IPS-11a (cell line): ENCODE data around the gene SYNE4.
"Not testable (repeated sequence)": the region's sequence is repeated elsewhere in the genome, so short reads cannot be mapped to it uniquely, and the experiment has no call there.

Experiments
- H3K4me3 ChIP-seq: one replicate; pipeline ENCODE4 v1.5.1; 2013; ENCODE audit warnings: low read depth, low read length, control low read depth

The SYNE4 gene

DNA sequence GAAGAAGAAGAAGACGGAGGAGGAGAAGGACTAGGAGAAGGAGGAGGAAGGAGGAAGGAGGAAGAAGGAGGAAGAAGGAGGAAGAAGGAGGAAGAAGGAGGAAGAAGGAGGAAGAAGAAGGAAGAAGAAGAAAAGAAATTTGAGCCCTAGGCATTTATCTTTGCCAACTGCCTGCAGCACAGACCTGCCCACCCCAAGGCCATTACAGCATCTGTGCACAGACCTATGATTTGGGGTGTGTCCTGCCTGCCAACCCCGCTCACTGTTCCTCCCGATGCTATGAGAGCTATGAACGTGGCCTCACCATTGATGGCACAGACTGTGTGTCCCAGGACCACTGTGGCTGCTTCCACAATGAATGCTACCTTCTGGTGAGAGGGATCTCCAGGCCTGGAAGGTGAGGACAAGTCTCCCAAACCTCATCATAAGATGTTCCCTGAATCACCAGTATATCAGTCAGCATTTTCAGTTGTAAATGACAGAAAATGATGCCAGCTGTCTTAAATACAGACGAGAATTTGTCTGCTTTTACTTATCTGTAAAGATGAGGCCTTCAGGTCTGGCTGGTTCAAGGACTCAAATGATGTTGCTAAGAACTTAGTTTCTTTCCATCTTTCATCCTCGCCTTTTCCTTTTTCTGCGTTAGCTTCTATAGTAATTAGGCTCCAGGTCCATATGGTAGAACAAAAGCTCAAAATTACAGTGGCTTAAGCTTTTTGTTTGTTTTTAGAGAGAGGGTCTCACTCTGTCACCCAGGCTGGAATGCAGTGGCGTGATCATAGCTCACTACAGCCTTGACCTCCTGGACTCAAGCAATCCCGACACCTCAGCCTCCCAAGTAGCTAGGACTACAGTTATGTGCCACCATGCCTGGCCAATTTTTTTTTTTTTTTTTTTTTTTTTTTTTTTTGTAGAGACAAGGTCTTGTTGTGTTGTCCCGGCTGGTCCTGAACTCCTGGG, 17.6 kb downstream of the SYNE4 start:
- H3K4me3 ChIP-seq: no peak overlapping the region

DNA sequence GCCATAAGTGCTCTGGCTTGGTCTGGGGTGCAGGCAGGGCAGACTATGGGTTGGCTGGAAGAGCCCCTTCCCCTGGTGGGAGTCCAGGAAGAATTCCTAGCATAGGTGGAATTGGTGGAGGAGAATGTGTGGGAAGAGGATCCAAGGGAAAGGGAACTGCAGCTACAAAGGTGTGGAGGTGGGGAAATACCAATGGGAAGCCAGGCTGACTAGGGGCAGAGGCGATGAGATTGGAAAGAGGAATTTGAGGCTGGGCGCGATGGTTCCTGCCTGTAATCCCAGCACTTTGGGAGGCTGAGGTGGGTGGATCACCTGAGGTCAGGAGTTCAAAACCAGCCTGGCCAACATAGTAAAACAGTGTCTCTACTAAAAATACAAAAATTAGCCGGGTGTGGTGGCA, 18.5 kb downstream of the SYNE4 start:
- no peak overlapping the region for H3K4me3 ChIP-seq

DNA sequence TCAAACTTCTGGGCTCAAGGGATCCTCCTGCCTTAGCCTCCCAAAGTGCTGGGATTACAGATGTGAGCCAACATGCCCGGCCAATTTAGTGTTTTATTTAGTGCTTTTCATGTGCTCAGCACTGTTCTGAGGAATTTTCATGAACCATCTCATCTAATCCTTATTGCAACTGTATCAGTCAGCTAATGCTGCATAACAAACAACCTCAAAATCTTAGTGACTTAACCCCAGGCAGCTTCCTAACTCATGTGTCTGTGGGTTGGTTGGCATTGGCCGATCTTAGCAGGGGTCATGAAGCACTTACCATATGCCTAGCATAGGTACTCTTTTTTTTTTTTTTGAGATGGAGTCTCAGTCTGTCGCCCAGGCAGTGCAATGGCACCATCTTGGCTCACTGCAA, 19.8 kb downstream of the SYNE4 start:
- H3K4me3 ChIP-seq: no peak overlapping the region

DNA sequence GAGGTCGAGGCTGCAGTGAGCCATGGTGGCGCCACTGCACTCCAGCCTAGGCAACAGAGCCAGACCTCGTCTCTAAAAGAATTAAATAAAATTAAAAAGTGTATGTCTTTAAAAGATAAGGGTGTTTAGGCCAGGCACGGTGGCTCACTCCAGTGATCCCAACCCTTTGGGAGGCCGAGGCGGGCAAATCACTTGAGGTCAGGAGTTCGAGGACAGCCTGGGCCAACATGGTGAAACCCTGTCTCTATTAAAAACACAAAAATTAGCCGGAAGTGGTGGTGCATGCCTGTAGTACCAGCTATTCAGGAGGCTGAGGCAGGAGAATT, 21.1 kb downstream of the SYNE4 start:
- H3K4me3 ChIP-seq: no peak overlapping the region

DNA sequence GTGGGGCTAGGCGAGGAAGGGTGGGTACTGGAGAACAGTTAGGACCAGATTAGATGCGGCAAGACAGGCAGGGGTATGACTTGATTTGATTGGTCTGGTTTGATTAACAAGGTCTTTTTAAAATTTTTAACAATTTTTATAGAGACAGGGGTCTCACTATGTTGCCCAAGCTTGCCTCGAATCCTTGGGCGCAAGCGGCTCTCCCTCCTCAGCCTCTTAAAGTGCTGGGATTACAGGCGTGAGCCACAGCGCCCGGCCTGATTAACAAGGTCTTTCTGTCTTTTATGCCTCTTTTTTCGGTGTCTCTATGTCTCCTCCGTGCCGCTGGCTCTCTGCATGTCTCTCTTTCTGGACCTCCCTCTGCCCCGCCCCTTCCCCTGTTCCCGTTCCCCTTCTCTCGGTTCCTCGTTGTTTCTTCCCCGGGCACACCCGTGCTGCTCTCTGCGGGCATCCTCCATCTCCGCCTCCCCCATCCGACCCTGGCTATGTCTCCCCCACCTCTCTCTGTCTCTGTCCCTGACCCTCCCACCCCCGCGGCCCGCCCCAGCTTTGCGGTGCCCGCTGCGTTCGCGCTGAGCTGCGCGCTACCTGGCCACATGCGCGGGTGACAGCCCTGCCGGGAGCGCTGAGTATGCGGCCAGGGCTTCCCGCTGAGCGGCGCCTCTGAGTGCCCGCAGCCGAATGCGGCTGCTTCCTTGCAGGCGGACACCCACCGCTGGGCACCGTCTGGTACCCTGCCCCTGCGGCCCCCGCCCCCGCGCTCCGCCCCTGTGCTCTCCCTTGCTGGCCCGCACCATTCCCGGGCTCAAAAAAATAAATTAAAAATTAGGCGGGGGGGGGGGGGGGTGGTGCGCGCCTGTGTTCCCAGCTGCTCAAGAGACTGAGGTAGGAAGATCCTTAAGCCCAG, 21.7 kb downstream of the SYNE4 start:
- peak overlapping the region; percentile 27 for H3K4me3 ChIP-seq

DNA sequence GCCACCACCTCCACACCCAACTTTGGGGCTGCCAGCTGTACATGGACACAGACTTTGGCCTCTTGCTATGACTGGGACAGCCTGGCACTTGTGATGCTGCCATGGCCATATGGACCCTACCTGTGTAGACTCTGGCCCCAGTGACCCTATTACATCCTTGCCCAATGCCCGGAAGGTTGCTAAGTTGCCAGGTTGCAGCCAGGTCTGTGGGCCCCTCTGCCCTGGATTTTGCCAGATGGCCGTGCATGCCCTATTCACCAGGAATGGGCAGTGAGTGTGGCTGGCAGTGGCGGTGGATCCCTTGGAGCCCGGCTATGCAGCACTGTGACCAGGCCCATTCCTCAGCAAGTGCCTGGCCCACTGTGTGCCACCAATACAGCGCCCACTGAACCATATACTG, 22.5 kb downstream of the SYNE4 start:
- no peak overlapping the region for H3K4me3 ChIP-seq

DNA sequence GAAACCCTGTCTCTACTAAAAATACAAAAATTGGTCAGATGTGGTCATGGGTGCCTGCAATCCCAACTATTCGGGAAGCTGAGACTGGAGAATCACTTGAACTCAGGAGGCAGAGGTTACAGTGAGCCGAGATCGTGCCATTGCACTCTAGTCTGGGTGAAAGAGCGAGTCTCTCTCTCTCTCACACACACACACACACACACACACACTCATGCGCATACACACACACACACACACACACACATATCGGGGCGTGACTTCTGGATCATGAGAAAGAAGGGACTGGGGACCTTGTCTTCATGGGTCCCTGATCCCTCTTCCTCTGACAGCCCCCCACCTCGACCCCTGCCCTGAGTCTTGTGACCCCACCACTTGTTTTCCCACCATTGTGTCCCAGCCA, 25.4 kb downstream of the SYNE4 start:
- no peak overlapping the region for H3K4me3 ChIP-seq

DNA sequence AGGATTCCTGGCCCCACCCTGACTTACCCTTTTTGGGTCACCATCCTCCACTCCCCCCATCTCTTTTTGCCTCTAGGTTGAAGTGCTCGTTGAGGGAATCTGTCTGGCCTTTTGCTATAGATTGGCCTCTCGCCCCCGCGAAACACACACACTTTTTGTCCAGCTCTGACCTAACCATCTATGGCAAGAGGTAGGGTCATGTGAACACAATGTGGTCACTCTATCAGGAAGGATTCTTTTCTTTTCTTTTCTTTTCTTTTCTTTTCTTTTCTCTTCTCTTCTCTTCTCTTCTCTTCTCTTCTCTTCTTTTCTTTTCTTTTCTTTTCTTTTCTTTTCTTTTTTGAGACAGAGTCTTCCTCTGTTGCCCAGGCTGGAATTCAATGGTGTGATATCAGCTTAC, 27.6 kb downstream of the SYNE4 start:
- not testable (repeated sequence) for H3K4me3 ChIP-seq

DNA sequence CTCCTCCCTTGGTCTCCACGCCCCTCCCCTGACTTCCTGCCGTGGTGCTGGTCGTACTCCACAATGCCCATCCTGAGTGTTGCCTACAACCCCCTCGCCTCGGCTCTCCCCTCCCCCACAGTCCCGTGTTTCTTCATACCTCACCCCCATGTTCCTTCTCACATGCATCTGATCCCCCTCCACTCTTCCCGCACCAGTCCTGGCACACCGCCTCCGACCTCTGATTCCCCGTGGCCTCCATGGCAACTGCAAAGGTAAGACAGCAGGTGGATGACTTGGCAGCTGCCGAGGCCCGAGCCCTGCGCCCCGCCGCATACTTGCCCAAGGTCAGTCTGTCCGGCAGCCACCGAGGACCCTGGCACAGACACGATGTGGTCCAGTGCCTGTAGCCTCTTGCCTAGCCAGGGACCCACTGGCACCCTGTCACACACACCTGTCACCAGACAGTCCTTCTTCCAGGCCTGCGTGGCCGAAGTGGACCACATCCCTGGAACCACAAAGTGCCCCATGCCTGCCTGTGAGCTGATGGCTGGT, 29.7 kb downstream of the SYNE4 start:
- H3K4me3 ChIP-seq: no peak overlapping the region

DNA sequence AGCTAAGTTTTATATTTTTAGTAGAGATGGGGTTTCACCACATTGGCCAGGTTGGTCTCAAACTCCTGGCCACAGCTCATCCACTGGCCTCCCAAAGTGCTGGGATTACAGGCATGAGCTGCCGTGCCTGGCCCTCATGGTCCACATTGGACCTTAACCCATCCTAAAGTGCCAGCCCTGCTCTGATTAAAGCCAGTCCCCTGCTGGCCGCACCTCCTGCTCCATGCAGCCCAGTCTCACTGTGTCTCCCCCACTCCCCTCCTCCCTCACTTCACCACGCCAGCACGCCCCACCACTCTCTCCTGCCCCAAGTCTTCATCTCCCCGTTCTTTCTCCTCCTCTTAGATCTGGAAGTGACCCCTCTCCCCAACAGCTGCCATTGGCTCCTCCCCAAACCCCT, 30.3 kb downstream of the SYNE4 start:
- no peak overlapping the region for H3K4me3 ChIP-seq

DNA sequence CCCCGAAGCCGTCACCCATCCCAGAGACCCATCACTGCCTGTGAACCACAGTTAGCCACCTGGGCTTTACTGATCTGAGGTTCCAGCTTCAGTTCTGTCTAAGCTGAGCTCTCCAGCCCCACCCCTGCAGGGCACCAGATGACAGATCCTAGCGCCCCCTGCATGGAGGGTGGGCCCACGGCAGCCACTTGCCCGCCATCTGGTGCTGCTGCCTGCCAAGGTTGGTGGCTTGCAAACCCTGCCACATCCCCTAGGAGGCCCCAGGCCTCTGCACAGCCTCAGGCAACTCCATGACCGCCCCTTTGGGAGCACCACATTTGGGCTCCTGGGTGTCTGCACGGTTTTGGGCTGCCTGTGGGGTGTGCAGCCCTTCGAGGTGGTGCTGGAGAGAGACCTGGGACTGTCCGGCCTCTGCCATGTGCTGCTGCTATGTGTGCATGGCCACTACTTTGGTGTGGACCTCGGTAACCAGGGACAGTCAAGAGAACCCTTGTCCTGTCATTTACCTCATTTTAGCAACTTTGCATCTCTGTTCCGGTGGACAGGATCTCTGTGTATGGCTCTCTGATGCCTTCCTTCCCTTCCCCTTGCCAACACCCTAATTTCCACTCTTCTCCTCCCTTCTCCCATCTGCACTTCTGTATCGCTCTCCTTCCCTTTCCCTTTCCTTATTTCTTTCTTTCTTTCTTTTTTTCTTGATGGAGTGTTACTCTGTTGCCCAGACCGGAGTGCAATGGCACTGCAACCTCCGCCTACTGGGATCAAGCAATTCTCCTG, 31.0 kb downstream of the SYNE4 start:
- no peak overlapping the region for H3K4me3 ChIP-seq

DNA sequence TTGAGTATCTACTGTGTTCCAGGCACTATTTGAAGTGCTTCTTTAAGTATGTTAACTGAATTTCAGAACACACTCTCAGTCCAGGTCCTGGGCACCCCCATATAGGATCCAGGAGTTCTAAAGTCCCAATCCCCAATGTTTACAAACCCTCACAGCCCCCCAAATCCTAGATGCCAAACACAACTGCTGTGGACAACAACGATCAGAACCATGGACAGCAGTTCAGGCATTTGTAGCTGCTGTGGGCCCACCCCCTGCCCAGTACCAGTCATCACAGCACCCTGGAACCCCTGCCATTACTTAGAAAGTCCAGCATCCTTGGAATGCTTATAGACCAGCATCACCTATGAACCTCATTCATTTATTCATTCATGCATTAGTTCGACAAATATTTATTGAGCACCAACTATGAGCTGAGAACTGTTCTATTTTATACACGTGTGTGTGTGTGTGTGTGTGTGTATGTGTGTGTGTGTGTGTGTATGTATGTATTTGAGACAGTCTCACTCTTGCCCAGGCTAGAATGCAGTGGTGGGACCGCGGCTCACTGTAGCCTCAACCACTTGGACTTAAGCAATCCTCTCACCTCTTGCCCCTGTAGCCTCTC, 32.9 kb downstream of the SYNE4 start:
- no peak overlapping the region for H3K4me3 ChIP-seq

DNA sequence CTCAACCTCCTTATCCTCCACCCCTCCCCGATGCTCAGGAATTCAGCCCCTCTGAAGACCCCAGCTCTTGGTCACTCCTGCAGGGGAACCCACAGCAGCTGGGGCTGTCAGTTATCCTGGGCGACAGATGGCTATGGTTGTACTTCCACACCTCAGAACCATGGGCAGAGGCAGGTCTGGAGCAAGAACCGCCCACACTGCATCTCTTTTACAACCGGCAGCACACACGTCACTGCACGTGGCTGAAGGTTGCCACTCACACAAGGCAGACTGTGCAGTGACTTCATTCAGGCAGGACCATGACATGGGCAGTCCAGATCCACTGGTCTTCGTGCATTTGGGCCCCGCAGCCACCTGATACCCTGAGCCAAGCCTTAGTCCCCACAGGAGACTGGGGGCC, 35.1 kb downstream of the SYNE4 start:
- no peak overlapping the region for H3K4me3 ChIP-seq

DNA sequence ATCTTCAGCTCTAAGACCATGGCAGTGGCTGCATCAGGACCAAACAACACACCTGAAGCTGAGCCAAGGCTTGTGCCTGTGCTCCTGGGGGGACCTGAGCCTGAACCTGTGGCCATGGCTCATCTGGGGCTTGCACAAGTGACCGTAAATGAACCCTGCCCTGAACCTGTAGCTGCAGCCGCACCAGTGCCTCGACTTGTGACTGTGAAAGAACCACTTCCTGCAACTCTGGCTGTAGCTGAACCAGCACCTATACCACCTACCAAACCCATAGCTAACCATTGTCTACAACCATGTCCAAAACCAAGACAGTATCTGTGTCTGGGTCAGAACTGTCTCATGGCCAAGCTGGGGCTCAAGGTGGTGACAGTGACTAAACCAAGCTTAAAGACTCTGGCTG, 41.8 kb downstream of the SYNE4 start:
- H3K4me3 ChIP-seq: no peak overlapping the region

DNA sequence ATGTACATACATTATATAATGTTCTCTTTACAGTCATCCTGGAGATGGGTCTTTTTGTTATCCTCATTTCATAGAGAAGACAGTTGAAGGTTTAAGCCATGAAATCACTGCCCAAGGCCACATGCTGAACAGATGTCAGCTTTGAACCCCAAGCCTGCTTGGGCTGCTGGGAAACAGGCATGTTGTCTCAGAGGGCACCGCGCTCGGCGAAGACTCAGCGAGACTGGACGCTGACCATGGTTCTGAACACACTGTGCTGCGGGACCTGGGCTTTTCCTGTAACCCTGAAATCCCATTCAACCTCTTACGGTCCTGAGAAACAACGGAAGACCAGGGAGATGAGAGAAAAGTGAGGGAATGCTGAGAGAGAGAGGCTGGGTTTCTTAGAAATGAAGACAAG, 45.1 kb downstream of the SYNE4 start:
- H3K4me3 ChIP-seq: no peak overlapping the region

DNA sequence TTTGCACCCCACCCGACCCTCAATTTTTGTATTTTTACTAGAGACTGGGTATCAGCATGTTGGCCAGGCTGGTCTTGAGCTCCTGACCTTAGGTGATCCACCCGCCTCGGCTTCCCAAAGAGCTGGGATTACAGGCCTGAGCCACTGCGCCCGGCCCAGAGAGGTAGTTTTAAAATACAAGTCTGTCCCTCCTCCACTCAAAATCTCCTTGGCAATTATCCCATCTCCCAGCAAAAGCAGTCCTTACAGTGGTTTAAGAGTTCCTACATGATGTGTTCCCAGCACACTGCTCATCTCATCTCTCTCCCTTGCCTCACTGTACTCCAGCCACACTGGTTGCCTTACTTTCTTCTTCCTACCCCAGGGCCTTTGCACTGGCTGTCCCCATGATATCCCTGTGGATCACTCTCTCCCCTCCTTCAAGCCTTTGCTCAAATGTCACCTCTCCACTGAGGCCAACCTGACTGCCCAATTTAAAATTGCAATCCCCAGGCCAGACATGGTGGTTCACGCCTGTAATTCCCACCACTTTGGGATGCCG, 48.1 kb downstream of the SYNE4 start:
- H3K4me3 ChIP-seq: no peak overlapping the region

DNA sequence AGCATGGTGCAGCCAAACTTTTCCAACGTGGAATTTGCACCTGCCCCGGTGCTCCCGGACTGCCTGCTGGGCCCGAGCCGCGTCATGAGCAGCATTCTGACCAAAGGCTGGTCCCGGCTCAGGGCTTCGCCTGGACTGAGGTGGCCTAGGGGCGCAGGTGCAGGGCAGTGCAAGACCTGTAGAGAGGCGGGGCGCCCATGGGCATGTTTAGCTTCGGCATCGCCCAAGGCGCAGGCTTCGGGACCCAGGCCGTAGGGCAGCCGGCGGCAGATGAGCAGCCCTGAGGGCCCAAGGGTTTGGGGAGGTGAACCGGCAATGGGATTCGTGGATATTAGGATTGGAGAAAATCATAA, 48.7 kb downstream of the SYNE4 start:
- no peak overlapping the region for H3K4me3 ChIP-seq

DNA sequence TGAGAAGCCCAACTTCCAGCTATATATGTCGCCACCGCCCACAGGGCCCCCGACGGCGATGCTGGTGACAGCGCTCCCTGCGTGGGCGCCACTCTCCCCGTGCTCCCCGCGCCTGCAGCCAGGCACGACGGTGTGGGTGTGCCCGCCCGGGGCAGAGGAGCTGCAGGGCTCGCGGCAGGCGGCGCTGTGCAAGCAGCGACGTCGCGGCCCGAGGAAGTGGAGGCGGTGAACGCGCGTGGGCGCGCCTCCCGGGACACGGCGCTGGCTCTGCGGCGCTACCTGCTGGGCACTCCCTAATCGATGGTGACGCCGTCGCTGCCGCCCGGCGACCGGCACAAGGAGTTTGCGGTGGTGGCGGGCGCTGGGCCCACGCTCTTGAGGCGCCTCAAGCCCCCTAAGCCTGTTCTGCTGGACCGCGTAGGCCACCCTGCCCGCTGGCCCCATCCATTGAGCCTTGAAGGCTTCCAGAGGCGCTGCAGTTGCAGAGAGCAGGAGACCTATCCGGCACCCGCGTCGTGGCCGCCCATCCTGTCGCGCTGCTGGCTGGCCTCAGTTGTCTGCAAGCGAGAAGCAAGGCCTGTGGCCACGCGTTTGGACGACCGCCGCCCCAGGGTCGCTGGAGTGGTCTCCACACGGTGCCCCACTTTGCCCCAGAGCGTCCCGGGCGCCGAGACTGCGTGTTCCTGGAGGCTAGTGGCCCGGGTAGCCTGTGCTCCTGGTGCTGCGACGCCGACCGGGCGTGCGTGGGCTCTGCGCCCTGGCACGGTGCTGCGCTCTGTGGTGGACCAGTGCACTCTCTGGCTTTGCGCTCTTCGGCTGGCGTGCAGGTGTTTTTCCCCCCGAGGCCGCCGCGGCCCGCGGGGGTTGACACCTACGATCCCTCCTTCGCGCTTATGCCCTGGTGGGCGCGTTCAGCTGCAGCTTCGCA, 49.3 kb downstream of the SYNE4 start:
- H3K4me3 ChIP-seq: no peak overlapping the region

DNA sequence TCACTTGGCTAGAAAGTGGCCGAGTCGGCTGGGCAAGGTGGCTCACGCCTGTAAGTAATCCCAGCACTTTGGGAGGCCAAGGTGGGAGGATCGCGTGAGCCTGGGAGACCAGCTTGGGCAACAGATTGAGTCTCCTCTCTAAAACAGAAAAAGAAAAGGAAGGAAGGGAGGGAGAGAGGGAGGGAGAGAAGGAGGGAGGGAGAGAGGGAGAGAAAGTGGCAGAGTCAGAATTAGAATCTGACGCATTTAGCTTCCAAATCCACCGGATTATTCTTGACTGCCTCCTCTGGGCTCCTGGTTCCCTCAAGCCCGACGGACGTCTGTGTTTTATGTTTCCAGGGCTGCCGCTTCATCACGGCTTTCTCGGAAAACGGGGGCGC, 50.0 kb downstream of the SYNE4 start:
- no peak overlapping the region for H3K4me3 ChIP-seq
